ENCODE measurements around the gene FTCDNL1. TPM values are rescaled to one million over a fixed set of nuclear protein-coding genes. Genes with fewer than 3 reads are reported as not detected.

The FTCDNL1 gene
- total RNA-seq, 1 experiment from 2014 or later = 2.0 TPM

- Histone ChIP-seq H2BK12ac (ENCODE audit: insufficient read length, low read depth, low read length) (no peak overlapping the region), H2BK20ac (ENCODE audit: low read depth, low read length, poor library complexity, severe bottlenecking) (no peak overlapping the region)
- H3K36me3 Mint-ChIP-seq (ENCODE audit: insufficient read depth in 1 of 3, low read depth in 3 of 3) = no peaks in the 10 kb centered on the region
Measured at GRCh38 chr2:199717587-199717907, 133.4 kb downstream of the FTCDNL1 start.

More at GRCh38 chr2:199717587-199717907, 133.4 kb downstream of the FTCDNL1 start:
- H2BK5ac ChIP-seq (ENCODE audit: insufficient read length, low read length) = no peak overlapping the region
- TF ChIP-seq CTCF (conservative IDR thresholded peaks at IDR 0.05) = no peak
- H3K4me1 ChIP-seq (ENCODE audit: insufficient read depth, low read length) = no peaks in the 10 kb centered on the region
- no peaks in the 10 kb centered on the region; a peak in 2 of 5 replicates for H3K9me3 Mint-ChIP-seq
- H3K9ac ChIP-seq (ENCODE audit: extremely low read depth, insufficient read length, low read length) = no peak overlapping the region
- H4K5ac ChIP-seq (ENCODE audit: insufficient read length, low read depth, low read length) = no peak overlapping the region
- H3K4me1 Mint-ChIP-seq = no peaks in the 10 kb centered on the region
- no peak overlapping the region for H3K27ac Mint-ChIP-seq
- H3K23me2 ChIP-seq (ENCODE audit: insufficient read length, low read depth, low read length, poor library complexity, severe bottlenecking) = no peaks in the 10 kb centered on the region
- H3K27ac ChIP-seq (ENCODE audit: insufficient read length, low read depth, low read length) = no peak overlapping the region
- H3K56ac ChIP-seq (ENCODE audit: insufficient read length, low read depth, low read length) = no peak overlapping the region
- H2BK15ac ChIP-seq (ENCODE audit: low read depth, low read length) = no peak overlapping the region
- no peak overlapping the region for H3T11ph ChIP-seq (ENCODE audit: low read length)
- H3K18ac ChIP-seq (ENCODE audit: insufficient read length, low read depth, low read length) = no peak overlapping the region
- no peaks in the 10 kb centered on the region for H4K20me1 ChIP-seq (ENCODE audit: control insufficient read depth, insufficient read depth, insufficient read length)
- no peaks in the 10 kb centered on the region for H3K27me3 ChIP-seq (ENCODE audit: insufficient read depth, low read length)
- H3K79me1 ChIP-seq (ENCODE audit: insufficient read depth, low read depth, low read length, poor library complexity, severe bottlenecking) = no peaks in the 10 kb centered on the region
- no peaks in the 10 kb centered on the region for H3K9me3 ChIP-seq (ENCODE audit: control insufficient read depth, low read depth, low read length)
- H4K8ac ChIP-seq (replicated peaks; ENCODE audit: insufficient read length, low read depth, low read length) = no peak overlapping the region
- H4K91ac ChIP-seq (ENCODE audit: insufficient read length, low read depth, low read length) = no peak overlapping the region
- no peak overlapping the region for H2BK120ac ChIP-seq (ENCODE audit: low read depth, low read length, poor library complexity, severe bottlenecking)
- H3K23ac ChIP-seq (ENCODE audit: insufficient read length, low read depth, low read length) = no peak overlapping the region
- H3K79me2 ChIP-seq (ENCODE audit: insufficient read depth, low read length) = no peaks in the 10 kb centered on the region
- no peak overlapping the region for H3K4me2 ChIP-seq (ENCODE audit: insufficient read depth, insufficient read length, low read length)
- no peak overlapping the region for H3K4ac ChIP-seq (ENCODE audit: low read depth, low read length)
- no peak overlapping the region for H2AFZ ChIP-seq (ENCODE audit: low read length)
- no peak for DNase-seq
- H2AK5ac ChIP-seq (ENCODE audit: insufficient read length, low read length) = no peak overlapping the region
- H3K14ac ChIP-seq (ENCODE audit: insufficient read depth, low read length) = no peak overlapping the region
- H3K27me3 Mint-ChIP-seq (ENCODE audit: low read depth) = no peaks in the 10 kb centered on the region
- H3K4me3 Mint-ChIP-seq = no peak overlapping the region

All from H9 (cell line).